ENCODE measurements around the gene MAPK8.

MAPK8 gene

GRCh38 chr10:48286356-48286755, 20.1 kb upstream of the MAPK8 start:
- TF ChIP-seq CTCF (conservative IDR thresholded peaks at IDR 0.05): no peak
- peak overlapping the region; percentile 94 for H3K27ac ChIP-seq

- peak overlapping the region; percentile 94 for H3K27ac ChIP-seq
- TF ChIP-seq CTCF (conservative IDR thresholded peaks at IDR 0.05): no peak
These were observed 18.8 kb upstream of the MAPK8 start for GRCh38 chr10:48287417-48288391.

DNA sequence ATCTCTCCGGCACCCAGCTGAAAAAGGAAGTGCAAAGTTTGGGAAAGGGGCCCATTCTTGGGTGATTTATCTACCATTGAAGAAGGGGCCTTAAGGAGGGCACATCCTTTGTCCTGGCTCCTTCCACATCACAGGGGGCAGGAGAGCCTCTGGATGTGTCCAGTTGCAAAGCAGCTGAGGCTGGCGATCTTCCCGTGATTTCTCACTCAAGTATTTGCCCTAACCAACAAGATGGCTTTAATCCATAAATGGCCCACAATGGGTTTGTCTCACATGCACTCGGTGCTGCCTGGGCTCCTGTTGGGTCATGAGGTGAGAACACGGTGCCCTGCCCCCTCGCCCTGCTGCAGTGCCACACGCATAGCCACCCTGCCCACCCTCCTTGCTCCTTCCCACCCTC, 17.8 kb upstream of the MAPK8 start:
- peak overlapping the region; percentile 94 for H3K27ac ChIP-seq
- TF ChIP-seq CTCF (conservative IDR thresholded peaks at IDR 0.05): no peak

GRCh38 chr10:48289501-48290238, 16.8 kb upstream of the MAPK8 start:
- peak overlapping the region; percentile 94 for H3K27ac ChIP-seq
- TF ChIP-seq CTCF (conservative IDR thresholded peaks at IDR 0.05): peak; percentile 94

- peak overlapping the region; percentile 94; the same call in 1 of the 2 replicates for H3K27ac ChIP-seq
- TF ChIP-seq CTCF (conservative IDR thresholded peaks at IDR 0.05): no peak
These were observed 16.2 kb upstream of the MAPK8 start for GRCh38 chr10:48290286-48290685.

GRCh38 chr10:48291190-48291589, 15.3 kb upstream of the MAPK8 start:
- H3K27ac ChIP-seq: no peak overlapping the region
- TF ChIP-seq CTCF (conservative IDR thresholded peaks at IDR 0.05): no peak

GRCh38 chr10:48292616-48293015, 13.9 kb upstream of the MAPK8 start:
- H3K27ac ChIP-seq: no peak overlapping the region
- TF ChIP-seq CTCF (conservative IDR thresholded peaks at IDR 0.05): no peak

Data from VCaP (cell line).